DND-41 (cell line): Measurements from ENCODE around the gene PRSS16.
"Not testable (repeated sequence)": the region's sequence is repeated elsewhere in the genome, so short reads cannot be mapped to it uniquely, and the experiment has no call there.

Experiments used
- ATAC-seq: fragments of 200-7000 bp; cut with Tn5 transposase; 3 replicates; pipeline ENCODE4 v1.9.1; 2021; ENCODE audit warnings: low read depth; ENCODE audit not compliant: insufficient read depth
- DNase-seq: peaks from one replicate; pipeline ENCODE4 v3.0.0-alpha.2; 2020
- H2AFZ ChIP-seq: 2 replicates; pipeline ENCODE4 v1.6.0; 2012; ENCODE audit warnings: low read depth, low read length
- H3K27ac ChIP-seq: 2 replicates; pipeline ENCODE4 v1.5.1; 2012; ENCODE audit warnings: low read length, inconsistent platforms
- H3K27me3 ChIP-seq: fragments of 200-600 bp; sonication (generic); 2 replicates; pipeline ENCODE4 v1.6.0; 2012; ENCODE audit warnings: low read length, mild to moderate bottlenecking, inconsistent platforms; ENCODE audit not compliant: insufficient read depth, poor library complexity
- H3K36me3 ChIP-seq: 2 replicates; pipeline ENCODE4 v1.5.1; 2012; ENCODE audit warnings: low read length, inconsistent platforms; ENCODE audit not compliant: insufficient read depth
- H3K4me1 ChIP-seq: 2 replicates; pipeline ENCODE4 v1.5.1; 2012; ENCODE audit warnings: mild to moderate bottlenecking, low read length; ENCODE audit not compliant: insufficient read depth
- H3K4me2 ChIP-seq: 2 replicates; pipeline ENCODE4 v1.6.0; 2012; ENCODE audit warnings: mild to moderate bottlenecking, moderate library complexity, low read length, inconsistent platforms; ENCODE audit not compliant: insufficient read depth
- H3K4me3 ChIP-seq, 2 experiments: fragments of 200-600 bp in 1 of 2; shearing (Covaris generic) in 1 of 2; 2 replicates each; pipeline ENCODE4 v1.5.1; 2012 to 2016; ENCODE audit warnings: inconsistent platforms in 2 of 2, low read length in 2 of 2, mild to moderate bottlenecking in 2 of 2, low read depth in 1 of 2, moderate library complexity in 1 of 2
- H3K79me2 ChIP-seq: 2 replicates; pipeline ENCODE4 v1.6.0; 2012; ENCODE audit warnings: low read length, inconsistent platforms; ENCODE audit not compliant: insufficient read depth
- H3K9ac ChIP-seq: 2 replicates; pipeline ENCODE4 v1.6.0; 2012; ENCODE audit warnings: low read depth, mild to moderate bottlenecking, inconsistent platforms, low read length, moderate library complexity
- H3K9me3 ChIP-seq: 2 replicates; pipeline ENCODE4 v1.5.1; 2012; ENCODE audit warnings: low read length, moderate library complexity, mild to moderate bottlenecking, inconsistent platforms; ENCODE audit not compliant: insufficient read depth, severe bottlenecking
- H4K20me1 ChIP-seq: 2 replicates; pipeline ENCODE4 v1.6.0; 2012; ENCODE audit warnings: low read length; ENCODE audit not compliant: insufficient read depth
- EZH2 ChIP-seq: IDR thresholded peaks from 3 replicates; pipeline ENCODE4 v1.6.1; 2012; ENCODE audit warnings: borderline replicate concordance, low read depth, mild to moderate bottlenecking, moderate library complexity, low read length, inconsistent platforms; ENCODE audit not compliant: severe bottlenecking
- TF ChIP-seq, protein P1 (sequence below): IDR thresholded peaks from 2 replicates; pipeline ENCODE4 v1.5.1; 2012; ENCODE audit warnings: borderline replicate concordance, low read length, moderate library complexity, mild to moderate bottlenecking; ENCODE audit not compliant: poor library complexity, severe bottlenecking; ENCODE audit errors: extremely low read depth

PRSS16 gene

DNA sequence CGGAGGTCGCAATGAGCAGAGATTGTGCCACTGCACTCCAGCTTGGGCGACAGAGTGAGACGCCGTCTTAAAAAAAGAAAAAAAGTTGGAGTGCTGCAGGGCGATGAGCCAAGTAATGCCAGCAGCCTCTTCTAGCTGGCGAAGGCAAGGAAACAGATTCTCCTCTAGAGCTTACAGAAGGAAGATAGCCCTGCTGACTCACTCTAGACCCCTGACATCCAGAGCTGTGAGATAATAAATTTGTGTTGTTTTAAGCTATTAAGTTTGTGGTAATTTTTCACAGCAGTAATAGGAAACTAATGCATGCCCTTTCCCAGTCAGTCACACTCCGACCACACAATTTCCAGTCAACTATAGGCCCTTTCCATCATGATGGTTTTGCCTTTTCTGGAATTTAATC lies 16.4 kb downstream of the PRSS16 start:
- H3K27me3 ChIP-seq, result no peaks in the 10 kb centered on the region
- no peaks in the 10 kb centered on the region for H3K4me1 ChIP-seq
- H4K20me1 ChIP-seq, result no peaks in the 10 kb centered on the region
- H3K79me2 ChIP-seq, result no peaks in the 10 kb centered on the region
- no peak overlapping the region for H3K27ac ChIP-seq
- H3K4me2 ChIP-seq, result no peak overlapping the region
- no peak overlapping the region for H3K9ac ChIP-seq
- TF ChIP-seq, protein P1, sequence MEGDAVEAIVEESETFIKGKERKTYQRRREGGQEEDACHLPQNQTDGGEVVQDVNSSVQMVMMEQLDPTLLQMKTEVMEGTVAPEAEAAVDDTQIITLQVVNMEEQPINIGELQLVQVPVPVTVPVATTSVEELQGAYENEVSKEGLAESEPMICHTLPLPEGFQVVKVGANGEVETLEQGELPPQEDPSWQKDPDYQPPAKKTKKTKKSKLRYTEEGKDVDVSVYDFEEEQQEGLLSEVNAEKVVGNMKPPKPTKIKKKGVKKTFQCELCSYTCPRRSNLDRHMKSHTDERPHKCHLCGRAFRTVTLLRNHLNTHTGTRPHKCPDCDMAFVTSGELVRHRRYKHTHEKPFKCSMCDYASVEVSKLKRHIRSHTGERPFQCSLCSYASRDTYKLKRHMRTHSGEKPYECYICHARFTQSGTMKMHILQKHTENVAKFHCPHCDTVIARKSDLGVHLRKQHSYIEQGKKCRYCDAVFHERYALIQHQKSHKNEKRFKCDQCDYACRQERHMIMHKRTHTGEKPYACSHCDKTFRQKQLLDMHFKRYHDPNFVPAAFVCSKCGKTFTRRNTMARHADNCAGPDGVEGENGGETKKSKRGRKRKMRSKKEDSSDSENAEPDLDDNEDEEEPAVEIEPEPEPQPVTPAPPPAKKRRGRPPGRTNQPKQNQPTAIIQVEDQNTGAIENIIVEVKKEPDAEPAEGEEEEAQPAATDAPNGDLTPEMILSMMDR, result no peak
- no peak for ATAC-seq
- no peak for DNase-seq
- H3K4me3 ChIP-seq, result no peak overlapping the region
- no peak overlapping the region for H2AFZ ChIP-seq
- H3K36me3 ChIP-seq, result no peaks in the 10 kb centered on the region
- H3K9me3 ChIP-seq, result no peaks in the 10 kb centered on the region

DNA sequence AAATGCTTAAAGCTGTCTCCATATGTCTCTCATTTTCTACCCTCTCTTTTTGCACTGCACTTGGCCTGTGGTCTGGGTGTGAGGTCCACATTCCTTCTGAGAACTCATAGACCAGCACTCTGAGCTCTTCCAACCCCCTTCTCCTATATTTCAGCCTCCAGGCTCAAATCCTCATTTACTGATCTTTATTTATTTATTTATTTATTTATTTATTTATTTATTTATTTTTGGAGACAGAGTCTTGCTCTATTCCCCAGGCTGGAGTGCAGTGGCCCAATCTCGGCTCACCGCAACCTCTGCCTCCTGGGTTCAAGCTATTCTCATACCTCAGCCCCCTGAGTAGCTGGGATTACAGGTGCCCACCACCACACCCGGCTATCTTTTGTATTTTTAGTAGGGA lies 19.5 kb downstream of the PRSS16 start:
- DNase-seq, H3K4me2 ChIP-seq, H3K4me3 ChIP-seq, H3K79me2 ChIP-seq, H2AFZ ChIP-seq, H4K20me1 ChIP-seq, H3K9ac ChIP-seq, ATAC-seq, H3K27me3 ChIP-seq, H3K27ac ChIP-seq, H3K36me3 ChIP-seq, H3K9me3 ChIP-seq, H3K4me1 ChIP-seq: not testable (repeated sequence)

DNA sequence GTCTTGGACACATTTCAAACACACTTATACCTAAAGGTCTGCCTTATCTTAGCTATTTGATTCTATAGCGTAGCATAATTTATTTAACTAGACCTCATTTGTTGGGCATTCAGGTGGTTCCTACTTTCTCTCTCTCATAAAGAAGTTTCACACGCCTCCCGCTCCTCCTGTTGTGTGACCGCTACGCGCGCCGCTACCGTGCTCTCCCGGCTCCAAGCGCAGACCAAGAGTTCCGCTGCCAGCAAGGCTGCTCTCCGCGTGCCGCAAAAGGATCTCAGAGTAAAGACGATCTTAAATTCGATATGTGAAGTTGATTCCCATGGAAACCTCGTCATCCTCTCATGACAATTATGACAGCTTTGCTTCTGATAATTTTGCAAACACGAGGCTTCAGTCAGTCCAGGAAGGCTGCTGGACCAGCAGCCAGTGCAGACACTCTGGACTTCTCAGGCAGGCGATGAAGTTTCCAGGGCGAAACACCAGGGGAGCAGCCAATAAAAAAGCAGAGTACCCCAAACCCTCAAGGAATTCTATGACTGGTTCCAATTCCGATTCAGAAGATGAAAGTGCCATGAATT lies 20.4 kb downstream of the PRSS16 start:
- H4K20me1 ChIP-seq, result no peaks in the 10 kb centered on the region
- H3K9ac ChIP-seq, result no peak overlapping the region
- ATAC-seq (no peak), DNase-seq (no peak)
- no peaks in the 10 kb centered on the region for H3K27me3 ChIP-seq
- no peaks in the 10 kb centered on the region for H3K79me2 ChIP-seq
- no peaks in the 10 kb centered on the region for H3K36me3 ChIP-seq
- TF ChIP-seq, protein P1, result no peak
- no peak for TF ChIP-seq EZH2
- no peak overlapping the region for H3K27ac ChIP-seq
- H3K4me3 ChIP-seq, result no peak overlapping the region
- no peaks in the 10 kb centered on the region for H3K4me1 ChIP-seq
- no peaks in the 10 kb centered on the region for H3K9me3 ChIP-seq
- no peak overlapping the region for H3K4me2 ChIP-seq
- no peak overlapping the region for H2AFZ ChIP-seq

DNA sequence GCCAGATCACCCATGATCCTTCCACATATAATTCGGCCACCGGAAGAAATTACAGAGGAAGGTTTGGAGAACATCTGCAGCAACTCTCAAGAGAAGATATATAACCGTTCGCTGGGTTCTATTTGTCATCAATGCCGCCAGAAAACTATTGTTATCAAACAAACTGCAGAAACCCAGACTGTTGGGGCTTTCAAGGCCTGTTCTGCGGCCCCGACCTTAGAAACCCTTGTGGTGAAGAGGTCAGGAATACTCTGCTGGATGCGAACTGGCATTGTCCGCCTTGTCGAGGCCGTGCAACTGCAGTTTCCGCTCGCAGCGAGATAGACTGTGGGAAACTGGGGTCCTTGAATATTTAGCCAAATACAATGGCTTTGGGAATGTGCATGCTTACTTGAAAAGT lies 21.3 kb downstream of the PRSS16 start:
- DNase-seq (no peak), ATAC-seq (no peak)
- Histone ChIP-seq H3K4me3 (no peak overlapping the region), H3K4me2 (no peak overlapping the region), H3K36me3 (no peaks in the 10 kb centered on the region), H3K9ac (no peak overlapping the region), H3K27ac (no peak overlapping the region), H3K27me3 (no peaks in the 10 kb centered on the region), H3K4me1 (no peaks in the 10 kb centered on the region), H3K9me3 (no peaks in the 10 kb centered on the region), H3K79me2 (no peaks in the 10 kb centered on the region), H2AFZ (no peak overlapping the region), H4K20me1 (no peaks in the 10 kb centered on the region)
- TF ChIP-seq EZH2, result no peak
- TF ChIP-seq, protein P1, result no peak
